GM12878 (cell line): ENCODE measurements around the gene ZDHHC18. TPM values are rescaled to one million over a fixed set of nuclear protein-coding genes. Genes with fewer than 3 reads are reported as not detected.

ENCODE experiments used
- CBFB ChIP-seq: IDR thresholded peaks from 2 replicates; pipeline ENCODE4 v1.6.1; 2016; ENCODE audit warnings: antibody characterized with exemption, low read depth
- EED ChIP-seq: sonication (generic); IDR thresholded peaks from 2 replicates; pipeline ENCODE4 v1.6.1; 2016; ENCODE audit warnings: antibody characterized with exemption, low read depth
- KDM1A ChIP-seq: fragments of 200-600 bp; sonication (generic); IDR thresholded peaks from 2 replicates; pipeline ENCODE4 v1.6.1; 2016; ENCODE audit warnings: borderline replicate concordance
- NBN ChIP-seq: fragments of 450-650 bp; IDR thresholded peaks from 2 replicates; pipeline ENCODE4 v1.6.1; 2016
- ZZZ3 ChIP-seq: IDR thresholded peaks from 2 replicates; pipeline ENCODE4 v1.6.1; 2011; ENCODE audit warnings: low read depth; ENCODE audit not compliant: control insufficient read depth, insufficient read length
- polyA plus RNA-seq, 11 experiments: library from polyadenylated mRNA; depleted of rRNA in 4 of 11; unstranded in 6 of 11; stranded (reverse) in 5 of 11; fragments of >200 nt; fragmentation: Nextera tagmentation in 4 of 11; fragmentation: Illumina TruSeq in 1 of 11; extraction: Ambion mirVana in 4 of 11; extraction: Trizol in 1 of 11; gene quantifications; 1 replicate in 1 of 11; 2 replicates in 10 of 11; pipeline versions ENCODE4 v1.2.1 to v1.2.3, GENCODE V29; 2011 to 2016; ENCODE audit warnings: inconsistent platforms in 2 of 11, missing spikeins in 2 of 11, low read depth in 1 of 11
- total RNA-seq, 4 experiments: library from RNA; depleted of rRNA in 3 of 4; stranded (reverse); fragments of >200 nt in 3 of 4; fragmentation: Illumina TruSeq in 1 of 4; extraction: Trizol in 1 of 4; gene quantifications; 2 replicates each; pipeline versions ENCODE4 v1.2.1 to v1.2.3, GENCODE V29; 2013 to 2021
- TF ChIP-seq, protein P1 (sequence below): fragments of 150-350 bp; IDR thresholded peaks from 2 replicates; pipeline ENCODE4 v1.6.1; 2016; ENCODE audit warnings: low read depth, low read length
- TF ChIP-seq, protein P2 (sequence below): IDR thresholded peaks from 2 replicates; pipeline ENCODE4 v1.6.1; 2012; ENCODE audit warnings: low read depth, low read length, improper control_type of control experiment

ZDHHC18 gene
- total and polyA plus RNA-seq, 10 of the 15 experiments (the other 5 are each of a cell fraction or from before 2014, with no cell fraction given): 0.40 to 81.2 (median 21.3) TPM

DNA sequence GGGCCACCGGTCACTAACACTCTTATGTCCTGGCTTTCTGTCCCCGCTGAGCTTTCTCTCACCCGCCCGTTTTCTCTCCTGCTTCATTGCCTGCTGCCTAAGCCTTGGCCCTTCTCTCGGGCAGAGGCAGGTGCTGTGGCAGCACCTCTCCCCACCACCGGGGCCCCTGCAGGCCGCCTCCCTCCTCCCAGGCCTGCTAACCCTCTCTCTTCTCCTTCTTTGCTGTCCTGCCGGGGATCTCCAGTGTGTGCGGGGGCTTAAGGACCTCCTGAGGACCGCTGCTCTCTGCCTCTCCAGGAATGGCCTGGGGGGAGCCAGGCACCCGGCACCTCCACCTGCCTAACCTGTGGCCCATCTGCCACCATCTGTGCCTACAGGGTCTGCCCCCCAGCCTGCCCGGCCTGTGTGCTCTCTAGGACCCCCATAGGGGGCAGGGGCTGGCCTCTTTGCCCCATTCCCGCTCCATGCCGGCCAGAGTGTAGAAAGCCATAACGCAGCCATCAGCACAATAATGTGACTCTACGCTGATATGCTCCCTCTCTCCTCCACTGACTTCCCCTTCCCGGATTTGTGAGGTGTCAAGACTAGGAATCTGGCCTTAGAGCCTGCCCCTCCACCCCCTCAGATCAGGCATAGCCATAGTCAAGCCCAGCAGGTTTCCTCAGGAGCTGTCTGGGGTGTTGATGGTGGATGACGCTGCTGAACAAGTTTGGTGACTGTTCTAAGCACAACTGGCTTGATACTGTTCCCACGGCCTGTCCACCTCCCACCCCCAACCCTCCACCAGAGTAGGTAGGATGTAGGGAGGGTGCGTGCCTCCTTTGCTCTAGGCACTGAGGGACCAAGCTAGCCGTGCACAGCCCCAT lies 30.3 kb downstream of the ZDHHC18 start (continued):
- TF ChIP-seq, protein P1, sequence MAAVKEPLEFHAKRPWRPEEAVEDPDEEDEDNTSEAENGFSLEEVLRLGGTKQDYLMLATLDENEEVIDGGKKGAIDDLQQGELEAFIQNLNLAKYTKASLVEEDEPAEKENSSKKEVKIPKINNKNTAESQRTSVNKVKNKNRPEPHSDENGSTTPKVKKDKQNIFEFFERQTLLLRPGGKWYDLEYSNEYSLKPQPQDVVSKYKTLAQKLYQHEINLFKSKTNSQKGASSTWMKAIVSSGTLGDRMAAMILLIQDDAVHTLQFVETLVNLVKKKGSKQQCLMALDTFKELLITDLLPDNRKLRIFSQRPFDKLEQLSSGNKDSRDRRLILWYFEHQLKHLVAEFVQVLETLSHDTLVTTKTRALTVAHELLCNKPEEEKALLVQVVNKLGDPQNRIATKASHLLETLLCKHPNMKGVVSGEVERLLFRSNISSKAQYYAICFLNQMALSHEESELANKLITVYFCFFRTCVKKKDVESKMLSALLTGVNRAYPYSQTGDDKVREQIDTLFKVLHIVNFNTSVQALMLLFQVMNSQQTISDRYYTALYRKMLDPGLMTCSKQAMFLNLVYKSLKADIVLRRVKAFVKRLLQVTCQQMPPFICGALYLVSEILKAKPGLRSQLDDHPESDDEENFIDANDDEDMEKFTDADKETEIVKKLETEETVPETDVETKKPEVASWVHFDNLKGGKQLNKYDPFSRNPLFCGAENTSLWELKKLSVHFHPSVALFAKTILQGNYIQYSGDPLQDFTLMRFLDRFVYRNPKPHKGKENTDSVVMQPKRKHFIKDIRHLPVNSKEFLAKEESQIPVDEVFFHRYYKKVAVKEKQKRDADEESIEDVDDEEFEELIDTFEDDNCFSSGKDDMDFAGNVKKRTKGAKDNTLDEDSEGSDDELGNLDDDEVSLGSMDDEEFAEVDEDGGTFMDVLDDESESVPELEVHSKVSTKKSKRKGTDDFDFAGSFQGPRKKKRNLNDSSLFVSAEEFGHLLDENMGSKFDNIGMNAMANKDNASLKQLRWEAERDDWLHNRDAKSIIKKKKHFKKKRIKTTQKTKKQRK: no peak
- TF ChIP-seq KDM1A (no peak), EED (no peak), ZZZ3 (no peak), NBN (no peak), CBFB (no peak)
- TF ChIP-seq, protein P2, sequence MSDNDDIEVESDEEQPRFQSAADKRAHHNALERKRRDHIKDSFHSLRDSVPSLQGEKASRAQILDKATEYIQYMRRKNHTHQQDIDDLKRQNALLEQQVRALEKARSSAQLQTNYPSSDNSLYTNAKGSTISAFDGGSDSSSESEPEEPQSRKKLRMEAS: no peak
